Posterior cingulate gyrus (tissue), 11 donors: Measurements from ENCODE around the gene AKAP6.
"Not testable (repeated sequence)": the region's sequence is repeated elsewhere in the genome, so short reads cannot be mapped to it uniquely, and the experiment has no call there.

Experiments used
- DNase-seq, 10 donors: peaks; one replicate each; pipeline versions ENCODE4 v3.0.0 to v3.0.0-alpha.2; 2020 to 2021; ENCODE audit warnings: mixed read lengths in 3 of 10
- intact Hi-C: fragments of 100-400 bp; cut with DNase I; formaldehyde crosslinking; loops from one replicate; pipeline ENCODE4 v1.15.1; 2023

The AKAP6 gene

DNA sequence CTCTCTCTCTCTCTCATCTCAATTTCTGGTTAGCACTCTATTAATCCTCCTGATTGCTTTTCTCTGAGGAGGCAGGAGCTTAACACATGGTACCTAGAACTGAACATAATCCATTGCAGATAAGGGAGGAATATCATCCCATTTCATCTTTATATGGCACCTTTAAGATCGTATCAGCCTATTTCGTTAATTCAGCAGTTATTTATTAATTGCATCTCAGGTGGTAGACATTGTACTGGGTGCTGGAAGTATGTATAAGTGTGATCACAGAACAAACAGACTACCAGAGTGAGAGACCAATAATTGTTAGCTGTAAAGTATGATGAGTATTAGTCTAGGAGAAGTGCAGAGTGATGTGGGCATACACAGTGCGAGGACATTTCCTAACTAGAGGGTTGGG is 39.0 kb downstream of the AKAP6 start:
- intact Hi-C loops: loop anchor here (10.0 kb wide), 1 partner anchor 147 kb away; no protein-coding TSS in a partner anchor

DNA sequence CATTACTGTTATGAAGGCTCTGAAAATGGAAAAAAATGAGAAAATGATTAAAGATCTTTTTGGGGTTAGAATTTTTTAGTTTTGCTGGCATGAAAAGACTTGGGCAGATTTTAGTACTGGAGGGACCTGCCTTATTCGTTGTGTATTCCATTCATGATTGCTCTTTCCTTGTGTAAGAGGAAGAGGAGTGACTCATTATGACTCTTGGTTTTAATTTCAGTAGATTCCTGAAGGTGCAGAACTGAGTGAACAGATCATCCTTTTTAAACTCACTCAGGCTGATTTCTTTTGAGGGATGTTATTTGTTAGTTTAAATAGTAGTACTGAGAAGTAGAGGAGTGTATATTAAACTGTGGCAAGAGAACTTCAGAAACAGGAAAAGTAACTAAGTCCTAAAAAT is 41.6 kb downstream of the AKAP6 start:
- DNase-seq: no peak
- intact Hi-C loops: no loop called here

More for the DNA sequence above, 39.0 kb downstream of the AKAP6 start:
- no peak for DNase-seq

DNA sequence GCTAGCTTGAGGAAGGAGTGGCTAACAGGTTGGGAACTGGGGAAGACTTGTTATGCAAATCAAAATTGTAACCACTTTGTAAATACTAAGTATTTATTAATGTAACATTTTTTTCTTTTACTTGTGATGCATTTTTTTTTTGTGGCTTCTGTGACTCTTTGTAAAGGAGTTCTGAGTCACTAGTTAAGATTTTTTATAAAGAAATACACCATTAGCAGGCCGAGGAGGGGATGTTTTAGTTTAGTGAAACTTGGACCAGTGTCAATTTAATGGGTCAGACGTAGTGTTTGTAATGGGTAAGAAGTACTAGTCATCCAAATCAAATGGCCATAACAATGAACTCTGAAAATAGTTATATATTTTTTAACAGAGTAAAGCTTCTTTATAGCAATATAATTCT is 43.1 kb downstream of the AKAP6 start:
- intact Hi-C loops: no loop called here
- no peak for DNase-seq

DNA sequence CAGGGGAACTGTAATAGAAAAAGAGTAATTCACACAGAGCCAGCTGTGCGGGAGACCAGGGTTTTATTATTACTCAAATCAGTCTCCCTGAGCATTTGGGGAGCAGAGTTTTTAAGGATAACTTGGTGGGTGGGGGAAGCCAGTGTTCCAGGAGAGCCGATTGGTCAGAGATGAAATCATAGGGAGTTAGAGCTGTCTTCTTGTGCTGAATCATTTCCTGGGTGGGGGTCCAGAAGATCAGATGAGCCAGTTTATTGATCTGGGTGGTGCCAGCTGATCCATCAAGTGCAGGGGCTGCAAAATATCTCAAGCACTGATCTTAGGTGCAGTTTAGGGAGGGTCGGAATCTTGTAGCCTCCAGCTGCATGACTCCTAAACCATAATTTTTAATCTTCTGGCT is 44.1 kb downstream of the AKAP6 start:
- intact Hi-C loops, DNase-seq: not testable (repeated sequence)

DNA sequence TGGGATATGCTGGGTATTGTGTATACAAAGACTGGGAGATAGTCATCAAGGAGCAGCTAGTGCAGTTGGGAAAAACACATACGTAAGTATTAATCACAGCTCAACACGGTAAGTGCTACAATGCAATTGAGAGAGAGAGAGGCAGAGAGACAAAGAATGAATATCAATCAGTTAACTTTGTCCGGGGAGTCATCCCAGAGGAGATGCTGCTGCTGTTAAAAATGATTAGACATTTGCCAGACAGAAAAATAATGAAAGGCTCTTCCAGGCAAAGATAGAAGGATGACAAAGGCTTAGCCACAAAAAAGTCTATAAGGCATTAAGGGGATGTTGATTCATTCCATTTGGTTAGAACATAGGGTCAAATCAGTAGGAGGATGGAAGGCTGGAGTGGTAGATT is 45.1 kb downstream of the AKAP6 start:
- intact Hi-C loops: no loop called here
- no peak for DNase-seq

DNA sequence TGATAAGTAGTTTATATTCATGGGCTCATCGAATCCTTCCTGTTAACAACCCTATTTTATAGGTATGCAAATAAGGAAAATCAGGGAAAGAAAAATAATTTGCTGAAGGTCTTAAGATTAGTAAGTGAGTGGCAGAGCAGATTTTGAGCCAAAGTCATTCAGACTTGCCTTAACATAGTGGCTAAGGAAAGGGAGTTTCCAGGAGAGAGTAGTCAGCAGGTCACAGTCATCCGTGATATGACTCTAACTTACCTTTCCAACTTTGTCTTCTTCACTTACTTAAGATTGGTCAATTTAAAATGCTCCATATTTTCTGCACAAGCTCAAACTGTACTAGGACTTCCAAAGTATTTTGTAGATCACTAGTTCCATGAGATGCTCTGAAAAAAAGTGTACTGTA is 46.6 kb downstream of the AKAP6 start:
- no peak for DNase-seq
- intact Hi-C loops: no loop called here

DNA sequence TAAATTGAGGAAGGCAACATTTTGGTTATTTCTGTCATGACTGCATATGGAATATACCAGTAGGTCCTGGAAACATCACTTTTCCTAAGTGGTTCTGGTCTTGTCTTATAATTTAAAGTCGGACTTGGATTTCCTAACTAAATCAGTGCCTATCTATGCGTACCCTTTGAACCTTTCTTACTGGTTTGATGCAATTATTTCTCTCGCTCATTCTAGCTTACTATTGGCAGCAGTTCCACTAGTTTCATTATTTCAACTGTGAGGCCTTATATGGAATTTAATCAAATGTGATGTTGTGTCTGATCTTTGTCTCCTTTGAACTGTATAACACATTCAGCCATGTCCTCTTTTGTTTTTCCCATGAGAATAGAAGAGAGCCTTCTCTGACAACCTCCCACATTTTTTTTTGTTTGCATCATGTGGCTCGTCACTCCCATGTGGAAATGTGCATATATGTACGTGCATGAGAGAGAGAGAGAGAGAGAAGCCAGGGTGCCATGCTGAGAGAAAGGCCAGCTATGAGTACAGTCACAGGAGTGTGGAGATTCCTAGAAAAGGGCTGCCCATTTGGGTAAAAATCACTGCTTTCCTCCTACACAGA is 48.0 kb downstream of the AKAP6 start:
- intact Hi-C loops: no loop called here
- DNase-seq: no peak

DNA sequence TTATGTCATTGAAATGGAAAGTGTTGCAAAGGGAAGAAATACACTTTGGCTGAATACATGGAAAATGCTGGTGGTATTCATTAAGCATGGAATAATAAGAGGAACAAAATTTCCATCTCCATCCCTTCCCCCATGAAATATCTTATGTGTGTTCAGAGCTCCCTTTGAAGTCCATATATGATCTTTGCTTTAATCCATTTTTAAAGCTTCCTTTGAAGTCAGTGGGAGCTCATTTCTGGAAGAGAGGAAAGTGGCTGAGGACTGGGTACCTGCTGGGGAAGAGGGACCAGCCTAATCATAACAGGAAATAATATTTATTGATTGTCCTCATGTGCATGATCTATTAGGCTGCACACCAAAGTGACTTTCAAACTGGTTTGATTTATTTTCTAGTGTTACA is 49.2 kb downstream of the AKAP6 start:
- no peak for DNase-seq
- intact Hi-C loops: no loop called here

DNA sequence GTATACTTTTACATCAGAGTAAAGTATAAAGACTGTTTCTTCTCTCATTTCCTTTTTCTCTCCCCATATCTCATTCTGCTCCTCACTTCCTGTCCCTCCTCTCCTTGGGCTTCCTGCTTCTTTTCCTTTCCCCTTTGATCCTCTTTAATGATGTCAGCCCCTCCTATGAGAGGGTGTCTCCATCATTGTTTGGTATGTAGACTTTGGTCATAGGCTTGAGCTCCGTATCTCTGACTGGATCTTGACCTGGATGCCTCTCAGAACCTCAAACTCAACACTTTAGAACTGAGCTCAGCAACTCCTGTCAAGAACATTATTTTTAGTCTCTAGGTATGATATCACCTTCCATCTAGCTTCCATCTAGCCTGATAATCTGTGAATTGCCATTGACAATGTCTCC is 50.3 kb downstream of the AKAP6 start:
- intact Hi-C loops: no loop called here
- no peak for DNase-seq

DNA sequence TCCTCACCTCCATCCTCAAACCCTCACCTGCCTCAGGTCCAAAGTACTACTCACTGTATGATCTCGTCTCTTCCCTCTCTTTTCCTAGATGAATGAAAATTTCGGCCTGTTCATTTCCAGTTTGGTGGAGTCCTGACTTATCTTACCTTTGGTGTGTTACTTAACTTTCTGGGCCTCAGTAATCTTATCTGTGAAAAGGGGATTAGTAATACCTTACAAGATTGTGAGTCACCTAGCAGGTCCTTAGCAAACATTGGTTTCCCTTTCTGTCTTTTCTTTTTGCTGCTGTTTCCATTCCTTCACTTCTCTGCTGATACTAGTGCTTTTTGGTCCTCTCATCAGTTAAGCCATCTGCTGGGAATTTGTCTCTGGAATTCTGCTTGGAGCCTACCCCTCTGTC is 52.8 kb downstream of the AKAP6 start:
- intact Hi-C loops: no loop called here

DNA sequence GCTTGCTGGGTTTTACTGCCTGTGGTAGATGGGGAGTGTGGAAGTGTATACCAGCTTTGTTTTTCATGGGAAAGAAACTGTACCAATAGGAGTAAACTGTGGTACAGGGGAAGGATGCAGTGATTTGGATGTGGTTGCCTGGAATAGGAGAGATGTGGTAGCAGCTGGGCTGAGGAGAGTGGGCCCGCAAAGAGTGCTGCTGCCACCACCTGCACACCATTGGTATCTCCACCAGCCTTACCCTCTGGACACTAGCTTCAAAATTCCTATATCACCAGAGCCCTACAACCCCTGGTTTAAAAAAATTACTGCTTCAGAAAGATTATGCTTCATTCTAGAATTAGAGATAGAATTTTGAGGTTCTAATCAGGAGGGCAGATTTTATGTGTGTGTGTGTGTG is 53.6 kb downstream of the AKAP6 start:
- intact Hi-C loops: no loop called here

More for the DNA sequence above, 52.8 kb downstream of the AKAP6 start:
- DNase-seq: no peak

DNA sequence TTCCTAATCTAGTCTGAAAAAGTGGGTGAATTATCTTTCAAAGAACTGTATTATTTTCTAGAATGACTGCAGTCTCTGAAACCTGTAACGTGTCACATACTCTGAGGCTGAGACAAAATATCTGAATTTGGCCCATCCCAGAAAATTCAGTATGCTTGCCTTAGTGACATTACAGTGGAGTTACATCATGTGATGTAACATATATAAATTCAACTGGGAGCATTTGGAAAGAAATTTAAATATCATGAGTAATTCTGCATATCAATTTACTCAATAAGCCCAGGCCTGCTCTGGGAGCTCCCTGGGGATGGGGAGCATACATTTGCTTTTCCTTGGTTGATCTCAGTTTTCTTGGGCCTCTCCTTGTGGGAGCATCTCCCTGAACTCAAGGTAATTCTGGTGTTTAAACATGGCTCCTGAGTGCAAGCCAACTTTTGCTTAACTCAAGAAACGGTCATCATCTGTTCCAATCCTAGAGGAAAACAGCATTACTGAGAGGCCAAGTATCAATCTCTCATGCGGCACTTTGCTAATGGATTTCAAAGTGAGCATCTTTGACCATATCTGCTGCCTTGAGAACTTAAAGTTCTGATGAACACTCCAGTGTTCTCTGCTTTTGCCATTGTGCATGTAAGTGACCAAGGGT is 54.4 kb downstream of the AKAP6 start:
- no peak for DNase-seq
- intact Hi-C loops: no loop called here

More for the DNA sequence above, 53.6 kb downstream of the AKAP6 start:
- DNase-seq: peak in 6 of 10 donors; percentile 22 to 91 (median 50)

DNA sequence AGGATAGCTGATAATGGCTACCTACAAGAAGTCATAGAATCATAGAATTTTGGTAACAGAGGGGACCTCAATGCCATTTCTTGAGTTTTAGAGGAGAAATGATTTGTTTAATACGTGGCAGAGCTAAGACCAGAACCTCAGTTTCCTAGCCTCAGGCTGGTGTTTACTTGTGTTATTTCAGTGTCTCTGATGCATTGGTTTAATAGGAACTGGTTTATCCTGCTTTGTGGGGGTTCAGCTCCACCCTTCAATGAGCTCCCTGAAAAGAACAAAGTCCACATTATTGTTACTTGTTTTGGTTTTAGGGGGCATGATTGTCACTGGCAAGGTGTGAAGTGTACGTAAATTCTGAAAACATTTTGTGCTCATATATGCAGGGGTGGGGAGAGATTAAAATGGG is 55.4 kb downstream of the AKAP6 start:
- no peak for DNase-seq
- intact Hi-C loops: no loop called here

DNA sequence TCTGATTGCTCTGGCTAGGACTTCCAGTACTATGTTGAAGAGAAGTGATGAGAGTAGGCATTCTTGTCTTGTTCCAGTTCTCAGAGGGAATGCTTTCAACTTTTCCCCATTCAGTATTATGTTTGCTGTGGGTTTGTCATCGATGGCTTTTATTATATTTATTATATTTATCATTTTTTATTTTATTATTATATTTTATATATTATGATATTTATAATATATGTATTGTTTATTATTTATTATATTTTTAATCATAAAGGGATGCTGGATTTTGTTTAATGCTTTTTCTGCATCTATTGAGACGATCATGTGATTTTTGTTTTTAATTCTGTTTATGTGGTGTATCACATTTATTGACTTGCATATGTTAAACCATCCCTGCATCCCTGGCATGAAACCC is 58.2 kb downstream of the AKAP6 start:
- intact Hi-C loops: not testable (repeated sequence)

DNA sequence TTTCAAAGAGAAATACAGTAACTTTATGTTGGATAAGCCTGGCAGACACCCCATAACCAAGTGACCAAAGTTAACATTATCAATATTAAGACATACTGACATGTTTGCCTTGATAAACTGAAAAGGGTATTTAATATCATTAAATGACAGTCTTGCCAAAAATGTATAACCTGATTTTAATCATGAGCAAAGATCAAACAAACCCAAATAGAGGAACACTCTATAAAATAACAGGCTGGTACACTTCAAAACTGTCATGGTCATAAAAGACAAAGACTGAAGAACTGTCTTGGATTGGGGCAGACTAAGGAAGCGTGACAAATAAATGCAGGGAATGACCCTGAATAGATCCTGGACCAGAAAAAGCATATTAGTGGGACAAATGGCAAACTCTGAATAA is 64.0 kb downstream of the AKAP6 start:
- no peak for DNase-seq
- intact Hi-C loops: no loop called here

More for the DNA sequence above, 58.2 kb downstream of the AKAP6 start:
- not testable (repeated sequence) for DNase-seq

DNA sequence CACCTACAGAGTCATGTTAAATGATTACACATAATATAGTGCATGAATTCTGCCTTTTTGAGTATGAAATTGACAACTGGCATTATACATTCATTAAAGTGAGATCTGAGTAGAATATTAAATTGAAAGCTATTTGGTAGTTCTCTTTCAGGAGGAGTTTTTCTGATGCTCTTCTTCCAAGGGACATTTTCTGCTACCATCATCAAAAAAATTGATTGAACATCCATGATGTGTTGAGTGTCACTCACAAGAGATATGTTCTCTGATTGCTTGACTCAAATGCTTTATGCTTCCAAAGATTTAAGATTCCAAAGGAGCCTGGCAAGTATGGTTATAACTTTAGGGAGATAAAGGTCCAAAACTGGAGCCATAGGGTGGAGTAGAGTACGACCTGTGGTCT is 64.9 kb downstream of the AKAP6 start:
- intact Hi-C loops: no loop called here
- DNase-seq: no peak

DNA sequence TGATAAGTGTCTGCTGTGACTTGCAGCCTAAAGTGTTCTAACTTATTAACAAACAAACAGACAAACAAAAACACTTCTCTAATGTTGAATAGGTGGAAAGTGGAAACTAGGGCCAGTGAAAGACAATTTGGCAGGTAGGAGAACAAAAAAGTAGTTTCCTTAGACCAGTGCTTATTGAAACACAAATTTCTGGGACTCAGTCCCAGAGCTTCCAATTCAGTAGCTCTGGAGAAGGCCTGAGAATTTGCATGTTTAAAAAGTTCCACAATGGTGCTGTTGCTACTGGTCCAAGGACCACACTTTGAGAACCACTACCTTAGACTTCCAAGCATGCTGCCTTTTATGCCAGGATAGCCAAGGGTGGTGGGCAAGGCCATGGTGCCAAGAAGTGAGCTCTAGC is 67.8 kb downstream of the AKAP6 start:
- no peak for DNase-seq
- intact Hi-C loops: no loop called here

DNA sequence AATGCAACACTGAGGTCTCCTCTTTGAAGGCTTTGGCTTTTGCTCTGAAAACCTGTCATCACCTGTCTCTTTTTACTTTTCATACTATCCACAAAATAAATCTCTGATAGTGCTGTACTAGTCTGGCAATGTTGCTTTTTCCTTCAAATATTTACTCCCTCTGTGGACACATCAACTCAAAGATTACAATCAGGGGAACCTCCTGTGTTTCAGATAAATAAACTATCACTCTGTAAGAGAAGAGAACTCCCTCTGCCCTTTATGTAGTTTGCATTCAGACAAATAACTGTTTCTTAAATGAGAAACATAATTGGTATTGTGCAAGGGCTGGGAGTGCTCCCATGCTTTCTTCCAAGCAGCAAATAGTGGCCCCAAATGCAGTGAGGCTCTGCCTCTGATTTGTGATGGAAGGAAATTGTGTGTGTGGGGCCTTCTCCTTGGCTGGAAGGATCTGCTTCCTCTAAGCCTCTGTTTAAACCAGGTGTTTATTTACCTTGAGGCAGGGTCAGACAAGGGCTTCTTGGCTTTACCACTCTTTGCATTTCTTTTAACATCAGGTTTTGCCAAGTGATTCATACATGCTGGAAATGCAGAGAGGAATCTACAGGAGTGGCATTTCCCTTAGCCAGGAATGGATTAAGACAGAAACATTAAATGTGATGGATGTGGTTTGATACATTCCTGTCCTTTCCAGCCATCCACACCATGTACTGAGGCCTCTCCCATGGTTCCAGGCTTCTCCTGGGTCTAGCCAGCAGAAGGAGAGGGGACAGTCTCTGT is 69.0 kb downstream of the AKAP6 start:
- intact Hi-C loops: no loop called here
- DNase-seq: no peak

DNA sequence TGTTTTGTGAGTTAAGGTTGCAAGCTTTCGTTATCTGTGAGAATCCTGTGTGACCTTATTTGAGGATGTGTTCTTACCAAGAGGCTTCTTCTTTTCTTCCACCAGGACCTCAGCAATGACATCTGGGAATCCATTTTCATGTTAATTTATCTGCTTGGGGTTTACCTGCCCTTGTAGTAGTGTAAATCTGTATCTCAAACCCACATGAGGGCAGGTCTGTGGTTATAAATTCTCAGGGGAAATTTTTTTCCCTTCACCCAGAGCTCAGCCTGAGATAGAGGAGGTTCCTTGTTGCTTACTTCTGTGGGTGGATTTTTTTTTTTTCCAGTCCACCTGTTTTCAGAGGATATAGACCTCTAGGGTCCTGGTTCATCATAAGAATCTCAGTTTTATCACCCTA is 70.8 kb downstream of the AKAP6 start:
- DNase-seq: no peak
- intact Hi-C loops: no loop called here

DNA sequence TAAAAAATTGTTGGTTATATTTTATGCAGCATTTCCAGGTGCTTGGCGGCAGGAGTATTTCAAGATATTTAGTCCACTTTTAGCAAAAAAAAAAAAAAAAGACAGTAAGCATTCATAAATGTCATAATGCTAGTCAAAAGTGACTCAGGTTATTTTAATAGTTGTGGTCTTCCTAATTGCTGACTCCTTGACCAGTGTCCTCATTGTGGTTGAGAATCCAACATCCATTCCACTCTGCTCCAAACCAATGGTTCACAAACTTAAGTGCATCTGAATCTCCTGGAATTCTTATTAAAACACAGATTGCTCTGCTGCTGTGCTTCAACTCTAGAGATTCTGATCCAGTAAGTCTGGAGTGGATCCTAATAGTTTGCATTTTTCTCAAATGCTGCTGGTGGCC is 71.4 kb downstream of the AKAP6 start:
- no peak for DNase-seq
- intact Hi-C loops: no loop called here

DNA sequence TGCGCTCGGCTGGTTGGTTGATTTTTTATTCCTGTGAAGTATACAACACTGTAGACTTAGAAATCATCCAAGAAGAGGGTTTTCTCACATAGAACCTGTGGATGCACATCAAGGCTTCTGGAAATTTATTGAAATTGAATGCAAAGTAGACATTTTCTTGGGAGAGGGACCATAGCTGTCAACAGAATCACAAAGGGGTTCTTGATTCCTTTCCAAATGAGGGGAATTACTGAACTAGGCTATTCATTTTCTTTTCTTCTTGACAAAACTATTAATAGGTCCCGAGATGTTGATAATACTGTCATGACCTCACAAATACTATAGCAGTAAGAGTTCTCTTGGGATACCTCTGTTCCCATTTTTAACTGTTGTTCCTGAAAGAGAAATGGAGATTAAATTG is 73.9 kb downstream of the AKAP6 start:
- intact Hi-C loops: no loop called here
- DNase-seq: no peak

DNA sequence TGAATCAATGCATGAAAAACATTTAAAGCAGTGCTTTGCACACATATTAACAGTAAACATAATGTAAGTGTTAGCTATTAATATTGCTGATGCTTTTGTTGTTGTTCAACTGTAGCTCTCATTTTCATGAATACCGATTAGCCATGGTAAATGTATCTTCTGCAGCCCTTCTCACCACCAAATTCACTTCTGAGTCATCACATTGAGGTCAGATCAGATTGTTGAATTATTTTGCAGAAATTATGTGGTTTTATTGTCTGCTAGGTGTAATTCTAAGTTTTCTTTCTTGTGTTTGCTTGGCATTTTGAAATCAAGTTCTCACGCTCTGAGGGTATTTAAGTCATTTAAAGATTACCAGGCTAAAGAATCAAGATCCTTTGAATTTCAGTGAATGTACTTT is 74.6 kb downstream of the AKAP6 start:
- intact Hi-C loops: no loop called here
- no peak for DNase-seq
